ENCODE measurements around the gene CEP128. TPM values are rescaled to one million over a fixed set of nuclear protein-coding genes. Genes with fewer than 3 reads are reported as not detected.

CEP128 gene
- total RNA-seq, 1 experiment from 2014 or later: 27.3 TPM

DNA sequence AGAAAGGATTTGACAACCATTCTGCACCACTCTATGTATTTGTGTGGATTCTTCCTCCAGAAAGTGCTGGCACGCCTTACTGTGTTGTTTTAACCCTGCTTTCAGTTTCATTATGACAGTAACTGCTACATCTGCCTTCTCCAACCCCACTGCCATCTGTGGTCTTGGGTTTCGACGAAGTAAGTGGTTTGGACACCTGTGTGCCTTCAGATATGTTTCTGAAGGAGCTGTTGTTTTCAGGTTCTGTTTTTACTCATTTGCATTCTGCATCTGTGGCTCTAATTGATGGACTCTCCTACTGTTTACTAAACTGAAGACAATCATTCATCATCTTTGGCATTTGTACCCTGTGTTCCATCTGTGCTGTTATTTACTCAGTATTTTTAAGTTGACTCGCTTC lies 18.0 kb upstream of the CEP128 start:
- DNase-seq (ENCODE audit: low spot score): no peak
- POLR2A ChIA-PET (ENCODE audit: low non-redundant PET): no interaction called here
- CTCF ChIA-PET: no interaction called here

GRCh38 chr14:80958939-80959338 lies 17.4 kb upstream of the CEP128 start:
- Histone ChIP-seq H3K9me3 (ENCODE audit: low read depth, low read length, poor library complexity, severe bottlenecking) (no peaks in the 10 kb centered on the region), H3K36me3 (ENCODE audit: insufficient read depth, low read length, poor library complexity, severe bottlenecking) (no peaks in the 10 kb centered on the region), H3K4me3 (ENCODE audit: low read depth, low read length, poor library complexity, severe bottlenecking) (no peak overlapping the region), H3K27ac (ENCODE audit: low read depth, low read length, poor library complexity, severe bottlenecking) (no peak overlapping the region), H3K4me1 (ENCODE audit: insufficient read depth, low read length, poor library complexity, severe bottlenecking) (no peaks in the 10 kb centered on the region), H3K27me3 (replicated peaks; ENCODE audit: insufficient read depth, low read depth, low read length, poor library complexity) (peaks cover 66% of the 10 kb centered on the region)
- intact Hi-C loops (cut with micrococcal nuclease; ENCODE audit: unreplicated experiment): loop anchor here (10.0 kb wide), 1 partner anchor 506 kb away; no protein-coding TSS in a partner anchor
- TF ChIP-seq, protein P1, sequence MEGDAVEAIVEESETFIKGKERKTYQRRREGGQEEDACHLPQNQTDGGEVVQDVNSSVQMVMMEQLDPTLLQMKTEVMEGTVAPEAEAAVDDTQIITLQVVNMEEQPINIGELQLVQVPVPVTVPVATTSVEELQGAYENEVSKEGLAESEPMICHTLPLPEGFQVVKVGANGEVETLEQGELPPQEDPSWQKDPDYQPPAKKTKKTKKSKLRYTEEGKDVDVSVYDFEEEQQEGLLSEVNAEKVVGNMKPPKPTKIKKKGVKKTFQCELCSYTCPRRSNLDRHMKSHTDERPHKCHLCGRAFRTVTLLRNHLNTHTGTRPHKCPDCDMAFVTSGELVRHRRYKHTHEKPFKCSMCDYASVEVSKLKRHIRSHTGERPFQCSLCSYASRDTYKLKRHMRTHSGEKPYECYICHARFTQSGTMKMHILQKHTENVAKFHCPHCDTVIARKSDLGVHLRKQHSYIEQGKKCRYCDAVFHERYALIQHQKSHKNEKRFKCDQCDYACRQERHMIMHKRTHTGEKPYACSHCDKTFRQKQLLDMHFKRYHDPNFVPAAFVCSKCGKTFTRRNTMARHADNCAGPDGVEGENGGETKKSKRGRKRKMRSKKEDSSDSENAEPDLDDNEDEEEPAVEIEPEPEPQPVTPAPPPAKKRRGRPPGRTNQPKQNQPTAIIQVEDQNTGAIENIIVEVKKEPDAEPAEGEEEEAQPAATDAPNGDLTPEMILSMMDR (conservative IDR thresholded peaks at IDR 0.05; ENCODE audit: low read depth, low read length): no peak
- no peak for TF ChIP-seq EZH2 (IDR thresholded peaks at IDR 0.05; ENCODE audit: borderline replicate concordance, low read depth, low read length, poor library complexity, severe bottlenecking)
- POLR2A ChIA-PET (ENCODE audit: low non-redundant PET): no interaction called here
- DNase-seq (ENCODE audit: low spot score): no peak
- BruUV-seq (replicated peaks): no TSS peak
- CTCF ChIA-PET: no interaction called here

More for the DNA sequence above, 18.0 kb upstream of the CEP128 start:
- H3K4me1 ChIP-seq (ENCODE audit: insufficient read depth, low read length, poor library complexity, severe bottlenecking): no peaks in the 10 kb centered on the region
- no peak overlapping the region for H3K4me3 ChIP-seq (ENCODE audit: low read depth, low read length, poor library complexity, severe bottlenecking)
- no peaks in the 10 kb centered on the region for H3K9me3 ChIP-seq (ENCODE audit: low read depth, low read length, poor library complexity, severe bottlenecking)
- intact Hi-C loops (cut with micrococcal nuclease; ENCODE audit: unreplicated experiment): loop anchor here (10.0 kb wide), 1 partner anchor 505 kb away; no protein-coding TSS in a partner anchor
- H3K36me3 ChIP-seq (ENCODE audit: insufficient read depth, low read length, poor library complexity, severe bottlenecking): no peaks in the 10 kb centered on the region
- H3K27me3 ChIP-seq (replicated peaks; ENCODE audit: insufficient read depth, low read depth, low read length, poor library complexity): peaks cover 71% of the 10 kb centered on the region
- no TSS peak for BruUV-seq (replicated peaks)
- no peak overlapping the region for H3K27ac ChIP-seq (ENCODE audit: low read depth, low read length, poor library complexity, severe bottlenecking)
- no peak for TF ChIP-seq EZH2 (IDR thresholded peaks at IDR 0.05; ENCODE audit: borderline replicate concordance, low read depth, low read length, poor library complexity, severe bottlenecking)
- TF ChIP-seq, protein P1 (conservative IDR thresholded peaks at IDR 0.05; ENCODE audit: low read depth, low read length): no peak

- intact Hi-C loops (cut with micrococcal nuclease; ENCODE audit: unreplicated experiment): loop anchor here (10.0 kb wide), 1 partner anchor 507 kb away; no protein-coding TSS in a partner anchor
- BruUV-seq (replicated peaks): no TSS peak
Observed at GRCh38 chr14:80958226-80958625, 16.7 kb upstream of the CEP128 start.

More at GRCh38 chr14:80958226-80958625, 16.7 kb upstream of the CEP128 start:
- Histone ChIP-seq H3K27me3 (replicated peaks; ENCODE audit: insufficient read depth, low read depth, low read length, poor library complexity) (peaks cover 59% of the 10 kb centered on the region), H3K4me3 (ENCODE audit: low read depth, low read length, poor library complexity, severe bottlenecking) (no peak overlapping the region), H3K9me3 (ENCODE audit: low read depth, low read length, poor library complexity, severe bottlenecking) (no peaks in the 10 kb centered on the region), H3K36me3 (ENCODE audit: insufficient read depth, low read length, poor library complexity, severe bottlenecking) (no peaks in the 10 kb centered on the region), H3K4me1 (ENCODE audit: insufficient read depth, low read length, poor library complexity, severe bottlenecking) (no peaks in the 10 kb centered on the region), H3K27ac (ENCODE audit: low read depth, low read length, poor library complexity, severe bottlenecking) (no peak overlapping the region)
- ChIA-PET CTCF (no interaction called here), POLR2A (ENCODE audit: low non-redundant PET) (no interaction called here)
- DNase-seq (ENCODE audit: low spot score): no peak
- TF ChIP-seq EZH2 (IDR thresholded peaks at IDR 0.05; ENCODE audit: borderline replicate concordance, low read depth, low read length, poor library complexity, severe bottlenecking): no peak
- TF ChIP-seq, protein P1 (conservative IDR thresholded peaks at IDR 0.05; ENCODE audit: low read depth, low read length): no peak

Measured in A673 (cell line).